ENCODE data around the gene RASD1.

Gene RASD1, protein sequence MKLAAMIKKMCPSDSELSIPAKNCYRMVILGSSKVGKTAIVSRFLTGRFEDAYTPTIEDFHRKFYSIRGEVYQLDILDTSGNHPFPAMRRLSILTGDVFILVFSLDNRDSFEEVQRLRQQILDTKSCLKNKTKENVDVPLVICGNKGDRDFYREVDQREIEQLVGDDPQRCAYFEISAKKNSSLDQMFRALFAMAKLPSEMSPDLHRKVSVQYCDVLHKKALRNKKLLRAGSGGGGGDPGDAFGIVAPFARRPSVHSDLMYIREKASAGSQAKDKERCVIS

DNA sequence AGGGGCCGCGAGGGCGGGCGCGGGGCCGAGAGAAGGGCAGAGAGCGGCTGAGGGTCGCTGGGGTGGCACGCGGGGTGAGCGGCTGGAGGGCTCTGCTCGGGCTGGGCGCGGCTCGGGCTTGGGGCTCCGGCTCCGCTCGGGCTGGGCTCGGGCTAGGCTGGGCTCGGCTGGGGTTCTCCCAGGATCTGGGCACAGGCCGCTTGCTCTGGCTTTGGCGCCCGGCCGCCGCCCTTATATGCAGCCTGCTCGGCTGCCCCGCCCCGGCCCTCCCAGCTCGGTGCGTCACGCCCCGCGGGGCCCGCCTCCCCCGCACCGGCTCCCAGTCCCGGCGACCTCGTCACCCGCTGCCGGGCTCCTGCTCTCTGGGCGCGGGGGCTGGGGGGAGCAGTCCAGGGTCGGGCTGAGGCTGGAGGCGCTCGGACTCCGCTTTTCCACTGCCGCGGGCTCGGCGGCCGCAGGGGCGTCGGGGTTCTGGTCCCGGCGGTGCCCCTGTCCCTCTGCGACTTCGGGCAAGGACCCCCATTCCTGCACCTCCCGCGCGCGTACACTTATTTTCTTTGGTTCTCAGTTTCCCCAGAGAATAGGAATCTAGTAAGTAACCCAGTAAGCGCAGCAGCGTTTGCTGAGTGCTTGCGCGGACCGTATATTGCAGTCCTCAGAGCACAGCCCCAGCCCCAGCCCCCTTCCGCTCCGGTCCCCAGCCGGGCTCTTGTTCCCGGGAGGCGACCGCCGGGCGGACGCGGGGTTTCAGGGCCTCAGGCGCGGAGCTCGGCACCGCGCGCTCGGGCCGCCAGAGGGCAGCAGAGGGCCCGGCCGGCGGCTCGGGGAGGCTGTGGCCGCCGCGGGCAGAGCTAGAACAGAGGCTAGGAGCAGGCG is at the start of gene RASD1:
RASD1 (minus strand) TSS at position 207 of the 876 bp plus-strand sequence. CDS start 214 bp downstream, outside the sequence.
- TF ChIP-seq, protein P1, sequence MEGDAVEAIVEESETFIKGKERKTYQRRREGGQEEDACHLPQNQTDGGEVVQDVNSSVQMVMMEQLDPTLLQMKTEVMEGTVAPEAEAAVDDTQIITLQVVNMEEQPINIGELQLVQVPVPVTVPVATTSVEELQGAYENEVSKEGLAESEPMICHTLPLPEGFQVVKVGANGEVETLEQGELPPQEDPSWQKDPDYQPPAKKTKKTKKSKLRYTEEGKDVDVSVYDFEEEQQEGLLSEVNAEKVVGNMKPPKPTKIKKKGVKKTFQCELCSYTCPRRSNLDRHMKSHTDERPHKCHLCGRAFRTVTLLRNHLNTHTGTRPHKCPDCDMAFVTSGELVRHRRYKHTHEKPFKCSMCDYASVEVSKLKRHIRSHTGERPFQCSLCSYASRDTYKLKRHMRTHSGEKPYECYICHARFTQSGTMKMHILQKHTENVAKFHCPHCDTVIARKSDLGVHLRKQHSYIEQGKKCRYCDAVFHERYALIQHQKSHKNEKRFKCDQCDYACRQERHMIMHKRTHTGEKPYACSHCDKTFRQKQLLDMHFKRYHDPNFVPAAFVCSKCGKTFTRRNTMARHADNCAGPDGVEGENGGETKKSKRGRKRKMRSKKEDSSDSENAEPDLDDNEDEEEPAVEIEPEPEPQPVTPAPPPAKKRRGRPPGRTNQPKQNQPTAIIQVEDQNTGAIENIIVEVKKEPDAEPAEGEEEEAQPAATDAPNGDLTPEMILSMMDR (IDR thresholded peaks at IDR 0.05; ENCODE audit: extremely low read depth, missing control alignments): peak; percentile 93
- peak; percentile 97 for DNase-seq (ENCODE audit: low spot score)

DNA sequence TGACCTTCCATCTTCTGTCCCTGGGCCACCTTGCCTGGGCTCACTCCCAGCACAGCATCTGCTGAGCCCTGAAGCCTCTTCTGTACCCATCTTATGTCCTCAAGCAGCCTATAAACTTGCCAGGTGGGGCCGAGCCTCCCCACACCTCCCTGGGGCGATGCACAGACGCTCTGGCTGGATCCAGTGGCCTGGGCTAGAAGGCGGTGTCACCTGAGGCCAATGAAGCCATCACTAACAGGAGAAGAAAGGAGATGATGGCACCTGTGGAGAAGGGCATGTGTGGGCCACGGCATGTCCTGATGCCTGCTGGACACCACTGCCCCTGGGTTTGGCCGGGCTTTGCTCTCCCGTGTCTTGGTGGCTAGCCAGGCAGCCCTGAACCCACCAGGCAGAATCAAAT is 49.8 kb upstream of the RASD1 start:
- no peak for DNase-seq (ENCODE audit: low spot score)

DNA sequence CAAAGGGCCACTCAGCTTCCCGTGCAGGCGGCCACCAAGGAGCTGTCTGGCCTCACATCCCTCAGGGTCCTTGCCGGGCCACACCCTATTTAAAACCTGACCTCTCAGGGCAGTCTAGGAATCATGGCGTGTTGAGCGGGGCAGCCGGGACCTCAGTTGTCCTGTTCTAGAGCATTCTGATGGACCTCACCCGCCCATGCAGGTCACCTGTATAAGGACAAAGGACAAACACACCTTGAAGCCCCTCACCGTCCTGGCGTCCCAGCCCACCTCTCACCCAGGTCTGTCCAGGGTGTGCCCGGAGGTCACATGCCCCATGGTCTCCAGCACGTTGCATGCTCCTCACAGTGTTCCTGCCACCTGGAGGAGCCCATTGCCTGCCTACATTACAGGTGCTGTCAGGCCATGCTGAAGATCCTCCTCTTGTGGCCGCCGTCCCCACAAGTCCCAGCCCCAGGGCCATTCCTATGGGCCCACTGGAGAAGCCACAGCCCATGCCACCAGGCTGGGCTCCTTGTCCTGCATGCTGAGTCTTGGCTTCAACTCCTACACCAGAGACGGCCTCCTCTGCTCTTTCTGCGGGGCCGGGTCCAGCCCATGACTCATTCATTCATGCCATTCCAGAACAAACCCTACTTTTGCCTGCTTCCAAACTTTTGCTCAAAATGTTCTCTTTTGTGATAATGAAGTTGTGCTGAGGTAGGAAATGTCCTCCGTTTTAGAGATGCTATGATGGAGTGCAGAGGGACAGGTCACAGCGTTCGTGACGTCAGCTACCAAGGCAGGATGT is 49.0 kb upstream of the RASD1 start:
- no peak for DNase-seq (ENCODE audit: low spot score)
- TF ChIP-seq, protein P1 (IDR thresholded peaks at IDR 0.05; ENCODE audit: extremely low read depth, missing control alignments): no peak

More for the DNA sequence above, 49.8 kb upstream of the RASD1 start:
- TF ChIP-seq, protein P1 (IDR thresholded peaks at IDR 0.05; ENCODE audit: extremely low read depth, missing control alignments): no peak

DNA sequence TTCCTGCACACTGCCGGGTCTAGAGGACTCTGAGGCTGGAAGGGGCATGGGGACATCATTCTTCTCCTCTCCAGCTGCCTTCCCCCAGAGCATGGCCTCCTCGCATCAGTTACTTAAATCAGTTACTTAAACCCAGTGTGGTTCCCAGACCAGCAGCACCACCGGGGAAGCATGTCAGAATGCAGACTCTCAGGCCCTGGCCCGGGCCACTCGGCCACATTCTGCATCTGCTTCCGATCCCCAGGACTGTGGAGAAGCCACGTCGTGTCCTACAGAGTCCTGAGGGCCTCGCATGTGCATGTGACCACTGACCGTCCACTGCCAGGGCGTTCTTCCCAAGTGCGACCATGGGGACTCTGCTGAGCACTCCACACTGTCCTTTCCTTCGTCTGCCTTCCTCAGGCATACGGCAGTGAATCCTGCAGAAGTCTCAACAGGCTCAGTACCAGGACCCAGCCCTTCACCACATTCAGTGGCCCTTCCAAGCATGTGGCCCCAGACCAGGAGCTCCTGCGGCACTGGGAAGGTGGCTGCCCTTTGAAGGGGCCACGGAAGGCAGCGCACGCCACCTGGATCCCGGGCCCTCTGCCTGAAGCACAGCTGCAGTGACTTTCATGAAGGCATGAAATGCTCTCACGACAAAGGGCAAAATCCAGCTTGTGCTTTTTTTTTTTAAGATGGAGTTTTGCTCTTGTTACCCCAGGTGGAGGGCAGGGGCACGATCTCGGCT is 46.9 kb upstream of the RASD1 start:
- TF ChIP-seq, protein P1 (IDR thresholded peaks at IDR 0.05; ENCODE audit: extremely low read depth, missing control alignments): no peak
- no peak for DNase-seq (ENCODE audit: low spot score)

DNA sequence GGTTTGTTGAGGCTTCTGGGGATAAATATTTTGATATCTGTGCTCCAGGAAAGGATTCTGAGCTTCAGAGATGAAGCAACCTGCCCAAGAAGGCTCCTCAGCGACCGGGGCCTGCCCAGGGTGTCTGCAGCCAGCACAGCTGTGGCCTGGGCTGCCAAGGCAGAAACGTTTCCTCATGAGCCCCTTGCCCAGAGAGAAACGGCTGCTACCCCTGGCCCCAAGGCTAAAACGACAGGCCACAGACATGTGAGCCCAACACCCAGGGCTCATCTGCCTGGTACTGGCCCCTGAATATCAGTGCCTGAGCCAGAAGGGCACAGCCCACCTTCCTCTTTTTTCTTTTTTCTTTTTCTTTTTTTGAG is 45.4 kb upstream of the RASD1 start:
- no peak for DNase-seq (ENCODE audit: low spot score)
- TF ChIP-seq, protein P1 (IDR thresholded peaks at IDR 0.05; ENCODE audit: extremely low read depth, missing control alignments): no peak

DNA sequence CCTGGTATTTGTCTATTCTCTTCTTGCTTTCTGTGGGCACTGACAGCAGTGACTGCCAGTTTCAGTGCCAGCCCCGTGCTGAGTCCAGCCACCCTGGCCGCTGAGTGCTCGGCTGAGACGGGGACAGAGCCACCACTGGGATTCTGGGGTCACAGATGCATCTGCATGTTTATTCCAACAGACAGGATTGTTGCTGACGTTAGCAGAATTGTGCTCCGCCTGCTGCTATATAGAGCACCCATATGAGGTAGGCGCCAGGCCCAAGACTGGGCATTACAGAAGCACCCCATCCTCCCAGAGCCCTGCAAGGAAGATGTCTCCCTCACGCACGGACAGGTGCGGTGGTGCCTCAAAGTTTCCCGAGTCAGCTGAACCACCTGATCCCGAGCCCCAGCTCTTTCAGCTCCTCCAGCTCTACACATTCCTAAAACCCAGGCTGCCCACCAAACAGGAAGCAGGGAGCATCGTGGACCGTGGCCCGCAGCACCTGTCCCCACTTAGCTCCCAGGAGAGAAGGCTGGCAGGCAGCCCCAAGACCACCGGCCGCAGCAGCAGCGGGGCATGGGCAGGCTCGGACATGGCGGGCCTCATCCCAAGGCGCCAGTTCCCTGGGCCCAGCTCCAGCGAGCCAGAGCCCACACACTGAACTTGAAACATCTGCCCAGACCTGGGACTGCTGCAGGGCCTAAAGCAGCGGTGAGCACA is 44.9 kb upstream of the RASD1 start:
- no peak for DNase-seq (ENCODE audit: low spot score)
- TF ChIP-seq, protein P1 (IDR thresholded peaks at IDR 0.05; ENCODE audit: extremely low read depth, missing control alignments): no peak
